GM12864 (cell line): ENCODE measurements around the gene OLA1.

Experiments
- DNase-seq: peaks from one replicate; pipeline ENCODE4 v3.0.0-alpha.2; 2011; ENCODE audit warnings: low read depth
- H3K4me3 ChIP-seq: 2 replicates; pipeline ENCODE4 v1.5.1; 2011; ENCODE audit warnings: mild to moderate bottlenecking, low read depth, low read length, control low read depth
- TF ChIP-seq, protein P1 (sequence below): IDR thresholded peaks from 2 replicates; pipeline ENCODE4 v1.5.1; 2011; ENCODE audit warnings: low read depth, mild to moderate bottlenecking, moderate library complexity, low read length, control low read depth, inconsistent platforms; ENCODE audit errors: missing control alignments

The OLA1 gene

DNA sequence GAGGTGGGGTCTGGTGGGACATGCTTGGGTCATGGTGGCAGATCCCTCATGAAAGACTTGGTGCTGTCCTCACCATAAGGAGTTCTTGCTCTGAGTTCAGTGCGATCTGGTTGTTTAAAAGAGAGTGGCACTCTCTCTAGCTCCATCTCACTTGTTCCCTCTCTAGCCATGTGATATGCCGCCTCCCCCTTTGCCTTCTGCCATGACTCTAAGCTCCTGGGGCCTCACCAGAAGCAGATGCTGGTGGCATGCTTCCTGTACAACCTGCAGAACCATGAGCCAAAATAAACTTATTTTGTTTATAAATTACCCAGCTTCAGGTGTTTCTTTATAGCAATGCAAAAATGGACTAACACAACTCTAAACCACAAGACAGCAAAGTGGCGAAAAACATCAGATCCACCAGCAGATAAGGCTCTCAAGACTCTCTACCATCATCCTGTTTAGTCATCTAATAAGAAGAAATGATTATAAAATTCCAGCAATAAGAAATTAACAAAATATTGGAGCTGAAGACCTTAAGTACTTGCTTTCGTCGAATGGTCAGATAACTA lies 75.5 kb downstream of the OLA1 start:
- TF ChIP-seq, protein P1, sequence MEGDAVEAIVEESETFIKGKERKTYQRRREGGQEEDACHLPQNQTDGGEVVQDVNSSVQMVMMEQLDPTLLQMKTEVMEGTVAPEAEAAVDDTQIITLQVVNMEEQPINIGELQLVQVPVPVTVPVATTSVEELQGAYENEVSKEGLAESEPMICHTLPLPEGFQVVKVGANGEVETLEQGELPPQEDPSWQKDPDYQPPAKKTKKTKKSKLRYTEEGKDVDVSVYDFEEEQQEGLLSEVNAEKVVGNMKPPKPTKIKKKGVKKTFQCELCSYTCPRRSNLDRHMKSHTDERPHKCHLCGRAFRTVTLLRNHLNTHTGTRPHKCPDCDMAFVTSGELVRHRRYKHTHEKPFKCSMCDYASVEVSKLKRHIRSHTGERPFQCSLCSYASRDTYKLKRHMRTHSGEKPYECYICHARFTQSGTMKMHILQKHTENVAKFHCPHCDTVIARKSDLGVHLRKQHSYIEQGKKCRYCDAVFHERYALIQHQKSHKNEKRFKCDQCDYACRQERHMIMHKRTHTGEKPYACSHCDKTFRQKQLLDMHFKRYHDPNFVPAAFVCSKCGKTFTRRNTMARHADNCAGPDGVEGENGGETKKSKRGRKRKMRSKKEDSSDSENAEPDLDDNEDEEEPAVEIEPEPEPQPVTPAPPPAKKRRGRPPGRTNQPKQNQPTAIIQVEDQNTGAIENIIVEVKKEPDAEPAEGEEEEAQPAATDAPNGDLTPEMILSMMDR: no peak
- no peak for DNase-seq
- no peak overlapping the region for H3K4me3 ChIP-seq

DNA sequence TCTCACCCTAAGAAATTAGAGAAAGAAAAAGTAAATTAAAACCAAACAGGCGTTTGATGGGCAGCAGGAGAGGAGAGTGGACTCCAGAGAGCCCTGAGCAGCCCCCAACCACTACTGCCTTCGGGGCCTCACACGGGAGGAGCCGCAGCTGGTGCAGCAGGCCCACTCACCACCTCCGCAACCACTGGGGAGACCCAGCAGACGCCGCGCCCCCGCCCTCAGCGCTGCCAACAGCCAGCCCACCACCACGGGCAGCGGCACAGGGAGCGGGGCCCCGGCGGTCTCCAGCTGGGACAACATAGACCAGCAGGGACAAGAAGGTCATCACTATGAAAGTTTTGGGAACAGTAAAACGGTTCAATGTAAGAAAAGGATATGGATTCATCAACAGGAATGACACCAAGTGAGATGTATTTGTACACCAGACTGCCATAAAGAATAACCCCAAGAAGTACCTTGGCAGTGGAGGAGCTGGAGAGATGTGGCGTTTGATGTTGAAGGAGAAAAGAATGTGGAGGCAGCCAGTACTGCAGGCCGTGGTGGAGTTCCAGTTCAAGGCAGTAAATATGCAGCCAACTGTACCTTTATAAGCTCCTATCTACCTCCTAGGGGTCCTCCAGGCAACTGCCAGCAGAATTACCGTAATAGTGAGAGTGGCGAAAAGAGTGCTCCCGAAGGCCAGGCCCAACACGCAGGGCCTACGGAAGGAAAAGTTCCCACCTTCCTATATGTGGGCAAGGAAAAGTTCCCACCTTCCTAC lies 76.5 kb downstream of the OLA1 start:
- DNase-seq: no peak
- H3K4me3 ChIP-seq: no peak overlapping the region
- TF ChIP-seq, protein P1: no peak

DNA sequence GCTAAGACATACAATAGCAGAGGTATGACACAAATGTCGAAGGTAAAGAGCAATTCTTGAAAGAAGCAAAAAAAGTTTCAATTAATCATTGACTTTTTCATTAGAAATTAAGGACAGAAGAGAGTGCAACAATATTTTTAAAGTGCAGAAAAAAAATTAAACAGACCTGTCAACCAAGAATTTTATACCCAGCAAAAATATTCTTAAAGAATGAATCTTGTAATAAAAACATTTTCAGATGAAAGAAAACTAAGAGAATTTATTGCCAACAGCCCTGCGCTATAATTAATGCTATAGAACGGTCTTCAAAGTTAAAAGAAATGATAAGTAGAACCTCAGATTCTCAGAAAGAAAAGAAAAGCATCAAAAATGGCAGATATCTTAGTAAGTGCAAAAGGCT lies 79.0 kb downstream of the OLA1 start:
- DNase-seq: no peak
- H3K4me3 ChIP-seq: no peak overlapping the region
- TF ChIP-seq, protein P1: no peak

DNA sequence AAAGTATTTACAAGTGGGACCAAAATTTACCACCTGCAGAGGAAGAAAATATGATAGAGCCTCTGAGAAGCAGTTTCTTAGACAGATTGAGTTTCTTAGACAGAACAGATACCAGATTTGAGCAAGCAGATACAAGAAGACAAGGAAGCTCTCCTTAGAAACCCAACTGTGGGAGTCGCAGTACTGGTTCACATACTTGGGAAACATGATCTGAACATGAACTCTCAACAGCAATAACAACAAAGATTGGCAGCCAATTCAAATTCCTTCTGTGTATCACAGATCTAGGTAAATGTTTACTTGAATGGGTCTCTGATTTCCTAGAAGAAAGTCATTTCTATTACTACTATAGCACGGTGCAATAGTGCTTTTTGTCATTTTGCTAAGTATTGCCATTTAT lies 82.1 kb downstream of the OLA1 start:
- no peak for DNase-seq

DNA sequence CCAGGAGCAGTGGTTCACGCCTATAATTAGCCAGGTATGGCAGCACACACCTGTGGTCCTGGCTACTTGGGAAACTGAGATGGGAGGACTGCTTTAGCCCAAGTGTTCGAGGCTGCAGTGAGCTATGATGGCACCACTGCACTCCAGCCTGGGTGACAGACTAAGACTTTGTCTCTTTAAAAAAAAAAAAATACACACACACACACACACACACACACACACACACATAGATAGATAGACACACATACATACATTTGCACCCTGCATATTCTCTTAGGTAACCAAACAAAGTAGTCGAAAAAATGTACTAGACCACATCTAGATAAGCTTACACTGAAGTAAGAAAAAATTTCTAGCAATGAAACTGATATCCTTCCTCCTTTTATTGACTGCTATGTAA lies 86.8 kb downstream of the OLA1 start:
- no peak for DNase-seq

More for the DNA sequence above, 82.1 kb downstream of the OLA1 start:
- H3K4me3 ChIP-seq: no peak overlapping the region
- TF ChIP-seq, protein P1: no peak

DNA sequence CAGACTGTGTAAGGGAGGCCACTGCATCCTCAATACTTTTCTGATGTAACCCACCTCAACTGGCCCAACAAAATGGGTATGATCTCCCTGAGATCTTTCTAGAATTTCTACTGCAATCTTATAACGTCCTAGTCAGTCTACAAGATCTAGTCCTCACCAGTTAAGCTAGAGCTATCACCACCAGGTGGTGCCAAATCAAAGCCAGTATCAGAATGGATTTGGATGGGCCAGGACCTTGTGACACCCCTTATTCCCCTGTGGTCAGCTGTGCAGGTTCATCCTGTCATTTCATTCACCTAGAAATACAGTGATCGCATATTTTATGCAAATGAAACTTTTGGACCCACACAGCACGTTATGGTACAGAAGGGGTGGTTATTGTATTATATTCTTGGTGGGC lies 90.3 kb downstream of the OLA1 start:
- TF ChIP-seq, protein P1: peak; percentile 66
- no peak overlapping the region for H3K4me3 ChIP-seq
- DNase-seq: peak; percentile 21

More for the DNA sequence above, 86.8 kb downstream of the OLA1 start:
- TF ChIP-seq, protein P1: no peak
- no peak overlapping the region for H3K4me3 ChIP-seq

DNA sequence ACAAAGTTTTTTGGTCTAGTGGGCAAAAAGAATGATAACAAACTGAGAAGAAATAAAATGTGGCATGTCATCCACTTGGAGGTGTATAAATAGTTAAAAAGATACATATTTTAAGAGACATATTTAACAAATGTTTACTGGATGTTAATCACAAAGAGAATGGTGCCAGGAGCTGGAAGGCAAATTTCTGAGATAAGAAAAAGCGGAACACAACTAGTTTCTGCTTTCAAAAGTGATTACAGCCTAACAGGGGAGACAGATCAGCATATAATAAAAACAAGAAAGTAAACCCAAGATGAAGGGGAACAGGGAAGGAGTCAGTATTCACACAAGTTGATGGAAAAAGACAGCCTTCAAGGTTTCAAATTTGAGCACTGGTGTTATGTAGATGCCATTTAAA lies 91.3 kb downstream of the OLA1 start:
- DNase-seq: no peak
- no peak overlapping the region for H3K4me3 ChIP-seq
- TF ChIP-seq, protein P1: no peak
